K562 (cell line): ENCODE measurements around the gene TSPAN18. TPM values are rescaled to one million over a fixed set of nuclear protein-coding genes. Genes with fewer than 3 reads are reported as not detected.

Experiments
- ATAC-seq: fragments of 200-7000 bp; cut with Tn5 transposase; 3 replicates; pipeline ENCODE4 v1.9.1; 2020; ENCODE audit warnings: moderate library complexity
- BruUV-seq: library from RNA; stranded (reverse); fragments of 400-500 nt; replicated peaks from 2 replicates; lab custom pipeline; 2021; lab: Mats Ljungman, UMichigan
- CTCF ChIA-PET: fragments of 300-600 bp; formaldehyde crosslinking; extraction: SDS; loops from one replicate; lab custom pipeline; 2021; ENCODE audit warnings: low intra/inter-chr PET ratio; lab: Yijun Ruan, JAX
- POLR2A ChIA-PET: fragments of 300-600, 350-650 bp; sonication (Branson Sonifier 250); formaldehyde crosslinking; extraction: SDS; loops from one replicate; lab custom pipeline; 2021; ENCODE audit warnings: antibody characterized with exemption, inconsistent platforms; lab: Yijun Ruan, JAX
- DNase-seq, 4 experiments: peaks; one replicate each; pipeline versions ENCODE4 v3.0.0 to v3.0.0-alpha.2; 2011 to 2018; ENCODE audit warnings: low spot score in 3 of 4, mixed read lengths in 3 of 4; ENCODE audit errors: extremely low read depth in 1 of 4
- FAIRE-seq: peaks from 2 replicates; lab custom pipeline; 2011; peaks lifted over from hg19 to GRCh38; lab: Jason Lieb, UNC
- H2AFZ ChIP-seq: 2 replicates; pipeline ENCODE4 v1.6.0; 2011; ENCODE audit warnings: low read depth, low read length, control low read depth, inconsistent platforms
- H3K27ac ChIP-seq: fragments of 200-600 bp; 3 replicates; pipeline ENCODE4 v1.8.0; 2011; ENCODE audit warnings: low read depth, mild to moderate bottlenecking, control low read depth, inconsistent platforms, low read length, moderate library complexity, mixed read lengths; ENCODE audit errors: extremely low read depth
- H3K27me3 ChIP-seq, 2 experiments: fragments of 300-600 bp in 1 of 2; 2 replicates in 1 of 2; 3 replicates in 1 of 2; pipeline versions ENCODE4 v1.6.0 to v1.8.0; 2011; ENCODE audit warnings: inconsistent platforms in 2 of 2, low read length in 2 of 2, mild to moderate bottlenecking in 1 of 2, mixed read lengths in 1 of 2, moderate library complexity in 1 of 2; ENCODE audit not compliant: control insufficient read depth in 2 of 2, insufficient read depth in 2 of 2
- H3K36me3 ChIP-seq: fragments of 300-600 bp; 3 replicates; pipeline ENCODE4 v1.8.0; 2011; ENCODE audit warnings: mild to moderate bottlenecking, low read length, inconsistent platforms; ENCODE audit not compliant: control insufficient read depth, insufficient read depth
- H3K4me1 ChIP-seq, 2 experiments: fragments of 200-600 bp in 1 of 2; replicated peaks in 1 of 2; 2 replicates in 1 of 2; 3 replicates in 1 of 2; pipeline versions ENCODE4 v1.5.1 to v1.8.0; 2011; ENCODE audit warnings: inconsistent platforms in 2 of 2, low read length in 2 of 2, mild to moderate bottlenecking in 1 of 2, mixed read lengths in 1 of 2, moderate library complexity in 1 of 2; ENCODE audit not compliant: control insufficient read depth in 2 of 2, insufficient read depth in 2 of 2
- H3K4me2 ChIP-seq: 2 replicates; pipeline ENCODE4 v1.6.1; 2011; ENCODE audit warnings: low read length, control low read depth, inconsistent platforms, mixed read lengths; ENCODE audit not compliant: insufficient read depth
- H3K4me3 ChIP-seq: fragments of 200-600 bp; sonication (generic), shearing (Covaris generic); 2 replicates; pipeline ENCODE4 v1.5.1; 2016; ENCODE audit warnings: control low read depth, inconsistent platforms
- H3K79me2 ChIP-seq: fragments of 200-600 bp; 3 replicates; pipeline ENCODE4 v1.8.0; 2011; ENCODE audit warnings: low read length, inconsistent platforms; ENCODE audit not compliant: control insufficient read depth, insufficient read depth
- H3K9ac ChIP-seq, 2 experiments: 2 replicates each; pipeline versions ENCODE4 v1.6.0 to v1.6.1; 2011; ENCODE audit warnings: low read depth in 2 of 2, low read length in 2 of 2, control low read depth in 1 of 2, inconsistent platforms in 1 of 2, mild to moderate bottlenecking in 1 of 2, mixed read lengths in 1 of 2; ENCODE audit not compliant: insufficient read depth in 1 of 2
- H3K9me1 ChIP-seq: one replicate; pipeline ENCODE4 v1.6.0; 2011; ENCODE audit warnings: inconsistent platforms, mild to moderate bottlenecking, low read length, moderate library complexity; ENCODE audit not compliant: control insufficient read depth, insufficient read depth
- H3K9me3 ChIP-seq: replicated peaks from 2 replicates; pipeline ENCODE4 v1.5.1; 2011; ENCODE audit warnings: low read depth, low read length, inconsistent platforms; ENCODE audit not compliant: control insufficient read depth, insufficient read depth
- H4K20me1 ChIP-seq: replicated peaks from 2 replicates; pipeline ENCODE4 v1.6.1; 2011; ENCODE audit warnings: low read length, inconsistent platforms, mixed read lengths; ENCODE audit not compliant: control insufficient read depth, insufficient read depth
- CAMTA2 ChIP-seq: fragments of 250-450 bp; sonication (Bioruptor Pico); conservative IDR thresholded peaks from 2 replicates; pipeline ENCODE4 v1.5.1; 2022
- CBX3 ChIP-seq, 2 experiments: IDR thresholded peaks; 1 replicate in 1 of 2; 2 replicates in 1 of 2; pipeline ENCODE4 v1.6.1; 2012; ENCODE audit warnings: inconsistent platforms in 2 of 2, low read length in 2 of 2, borderline replicate concordance in 1 of 2, control low read depth in 1 of 2
- CCNT2 ChIP-seq: IDR thresholded peaks from 2 replicates; pipeline ENCODE4 v1.6.1; 2011; ENCODE audit warnings: borderline replicate concordance, low read depth, mild to moderate bottlenecking, moderate library complexity, mixed read lengths, low read length; ENCODE audit not compliant: insufficient read length; ENCODE audit errors: extremely low read depth
- HNRNPK ChIP-seq: fragments of 200-400 bp; formaldehyde crosslinking; IDR thresholded peaks from one replicate; pipeline ENCODE4 v1.6.1; 2018; ENCODE audit warnings: mild to moderate bottlenecking, low read depth, low read length; ENCODE audit not compliant: poor library complexity, severe bottlenecking
- HNRNPL ChIP-seq: fragments of 200-400 bp; formaldehyde crosslinking; IDR thresholded peaks from 2 replicates; pipeline ENCODE4 v1.6.1; 2017; ENCODE audit warnings: low read depth, mild to moderate bottlenecking, low read length
- HNRNPLL ChIP-seq: fragments of 200-400 bp; formaldehyde crosslinking; IDR thresholded peaks from 2 replicates; pipeline ENCODE4 v1.6.1; 2017; ENCODE audit warnings: low read length, low read depth, mild to moderate bottlenecking; ENCODE audit not compliant: poor library complexity, severe bottlenecking
- IFI16 ChIP-seq: fragments of 250-450 bp; sonication (Bioruptor Pico); IDR thresholded peaks from 2 replicates; pipeline ENCODE4 v2.1.2; 2022; ENCODE audit warnings: mild to moderate bottlenecking, inconsistent platforms
- KAT2B ChIP-seq: IDR thresholded peaks from one replicate; pipeline ENCODE4 v1.6.1; 2012; ENCODE audit warnings: low read depth, mild to moderate bottlenecking, control low read depth, inconsistent platforms, low read length, moderate library complexity
- LEF1 ChIP-seq: fragments of 450-650 bp; IDR thresholded peaks from 2 replicates; pipeline ENCODE4 v1.6.1; 2016; ENCODE audit warnings: mild to moderate bottlenecking
- MAFK ChIP-seq: IDR thresholded peaks from 2 replicates; pipeline ENCODE4 v1.6.1; 2011; ENCODE audit warnings: low read length, improper control_type of control experiment
- NCOA2 ChIP-seq, 2 experiments: fragments of 450-650 bp; IDR thresholded peaks; 2 replicates each; pipeline ENCODE4 v1.6.1; 2018; ENCODE audit warnings: mild to moderate bottlenecking in 2 of 2, moderate library complexity in 1 of 2; ENCODE audit not compliant: partially characterized antibody in 2 of 2
- NR2C1 ChIP-seq, 2 experiments: fragments of 450-650 bp; IDR thresholded peaks; 2 replicates each; pipeline ENCODE4 v1.6.1; 2017; ENCODE audit warnings: mild to moderate bottlenecking in 2 of 2, antibody characterized with exemption in 1 of 2, inconsistent platforms in 1 of 2, missing compliant biosample characterization in 1 of 2, missing genetic modification characterization in 1 of 2
- PCBP2 ChIP-seq: fragments of 200-400 bp; formaldehyde crosslinking; IDR thresholded peaks from 2 replicates; pipeline ENCODE4 v1.6.1; 2018; ENCODE audit warnings: low read length, low read depth, mild to moderate bottlenecking, moderate library complexity; ENCODE audit not compliant: poor library complexity, severe bottlenecking
- RBM14 ChIP-seq: fragments of 200-400 bp; formaldehyde crosslinking; IDR thresholded peaks from 2 replicates; pipeline ENCODE4 v1.6.1; 2018; ENCODE audit warnings: low read depth, mild to moderate bottlenecking, low read length, moderate library complexity, borderline replicate concordance; ENCODE audit not compliant: insufficient read depth
- RUNX1 ChIP-seq: sonication (generic); IDR thresholded peaks from 2 replicates; pipeline ENCODE4 v1.6.1; 2016; ENCODE audit warnings: antibody characterized with exemption, low read depth
- SAP30 ChIP-seq: fragments of 200-600 bp; sonication (generic); IDR thresholded peaks from 2 replicates; pipeline ENCODE4 v1.6.1; 2012; ENCODE audit warnings: borderline replicate concordance, low read depth, mild to moderate bottlenecking, moderate library complexity, low read length, control low read depth, inconsistent platforms; ENCODE audit not compliant: insufficient read depth, poor library complexity, severe bottlenecking
- SMAD1 ChIP-seq: fragments of 150-350 bp; IDR thresholded peaks from 2 replicates; pipeline ENCODE4 v1.6.1; 2014; ENCODE audit warnings: low read length, low read depth; ENCODE audit not compliant: partially characterized antibody
- TEAD1 ChIP-seq, 2 experiments: fragments of 450-650 bp in 1 of 2; sonication (generic) in 1 of 2; formaldehyde crosslinking; IDR thresholded peaks; 2 replicates each; pipeline versions ENCODE4 v1.4.0 to v1.8.0; 2020 to 2022; ENCODE audit warnings: mild to moderate bottlenecking in 2 of 2, missing genetic modification reagents in 1 of 2
- ZNF217 ChIP-seq: sonication (generic); formaldehyde crosslinking; IDR thresholded peaks from 2 replicates; pipeline ENCODE4 v1.8.0; 2022; ENCODE audit warnings: mild to moderate bottlenecking, missing genetic modification reagents
- ZNF277 ChIP-seq: fragments of 250-450 bp; sonication (Bioruptor Pico); IDR thresholded peaks from 2 replicates; pipeline ENCODE4 v1.8.0; 2022; ENCODE audit warnings: inconsistent platforms, mild to moderate bottlenecking, moderate library complexity, borderline replicate concordance
- ZNF444 ChIP-seq: fragments of 250-450 bp; sonication (Bioruptor Pico); IDR thresholded peaks from 2 replicates; pipeline ENCODE4 v1.4.0; 2020; ENCODE audit warnings: mild to moderate bottlenecking, moderate library complexity
- WGBS: fragments of 100-300 bp; shearing (Covaris generic); methylation state at CpG from one replicate; pipeline ENCODE4 v1.1.6; 2016; ENCODE audit warnings: low coverage, mixed read lengths; ENCODE audit not compliant: insufficient coverage; ENCODE audit errors: missing lambda C conversion rate; 5-methylcytosine and 5-hydroxymethylcytosine counted together
- in situ Hi-C: fragments of 300-500 bp; cut with MboI; formaldehyde crosslinking; loops from 4 replicates; pipeline ENCODE4 v1.15.0; 2018; ENCODE audit warnings: inconsistent platforms, mixed read lengths
- intact Hi-C: fragments of 100-400 bp; cut with micrococcal nuclease; formaldehyde crosslinking; loops from 2 replicates; pipeline ENCODE4 v1.14.2; 2022
- polyA plus RNA-seq, 8 experiments: library from polyadenylated mRNA; depleted of rRNA in 4 of 8; stranded (reverse) in 5 of 8; unstranded in 3 of 8; fragments of >200 nt; fragmentation: Nextera tagmentation in 2 of 8; fragmentation: Illumina TruSeq in 1 of 8; extraction: Ambion mirVana in 2 of 8; extraction: Trizol in 1 of 8; gene quantifications; 2 replicates each; pipeline versions ENCODE4 v1.2.1 to v1.2.3, GENCODE V29; 2011 to 2014; ENCODE audit warnings: inconsistent platforms in 1 of 8, missing spikeins in 1 of 8
- total RNA-seq, 7 experiments: library from RNA; depleted of rRNA in 6 of 7; stranded (reverse); fragments of >200 nt in 6 of 7; fragmentation: Illumina TruSeq in 2 of 7; extraction: Trizol in 2 of 7; gene quantifications; 2 replicates each; pipeline versions ENCODE4 v1.2.1 to v1.2.3, GENCODE V29; 2011 to 2021; ENCODE audit warnings: low replicate concordance in 1 of 7

Gene TSPAN18
- total and polyA plus RNA-seq, 9 of the 15 experiments (the other 6 are each of a cell fraction or from before 2014, with no cell fraction given), result 0.17 to 0.35 (median 0.22) TPM; not detected in 4

GRCh38 chr11:44835938-44836337 lies 109.2 kb downstream of the TSPAN18 start (continued):
- TF ChIP-seq PCBP2 (no peak), CBX3 (IDR thresholded peaks at IDR 0.05; ENCODE audit: borderline replicate concordance in 1 of 2, low read length in 2 of 2) (no peak), NCOA2 (IDR thresholded peaks at IDR 0.05; ENCODE audit: partially characterized antibody in 2 of 2) (no peak), HNRNPLL (no peak), HNRNPL (no peak)

- FAIRE-seq, result no peak
- in situ Hi-C loops, result no loop called here
- TF ChIP-seq NR2C1 (IDR thresholded peaks at IDR 0.05) (no peak), NR2C1 (tag; IDR thresholded peaks at IDR 0.05) (no peak), CCNT2 (no peak), ZNF277 (CRISPR knock-in tag) (no peak), SAP30 (no peak), KAT2B (no peak), RUNX1 (no peak), MAFK (no peak), LEF1 (no peak), ZNF217 (no peak), TEAD1 (CRISPR knock-in tag; IDR thresholded peaks at IDR 0.05) (no peak), CAMTA2 (CRISPR knock-in tag) (no peak), ZNF444 (CRISPR knock-in tag) (no peak), HNRNPK (no peak), RBM14 (no peak), SMAD1 (no peak), IFI16 (CRISPR knock-in tag) (no peak)
Measured at GRCh38 chr11:44837661-44838060, 110.9 kb downstream of the TSPAN18 start.

More at GRCh38 chr11:44837661-44838060, 110.9 kb downstream of the TSPAN18 start:
- Histone ChIP-seq H3K27ac (no peak overlapping the region), H3K4me3 (no peak overlapping the region), H3K4me1 (no peaks in the 10 kb centered on the region), H3K36me3 (no peaks in the 10 kb centered on the region), H3K9ac (no peak overlapping the region), H2AFZ (no peak overlapping the region), H3K79me2 (no peaks in the 10 kb centered on the region), H4K20me1 (no peaks in the 10 kb centered on the region; the same call in 1 of the 2 replicates), H3K27me3 (peaks cover 5 to 33% of the 10 kb centered on the region in 2 experiments; a peak in 4 of 5 replicates), H3K4me2 (no peak overlapping the region), H3K9me3 (no peaks in the 10 kb centered on the region), H3K9me1 (no peaks in the 10 kb centered on the region)
- no peak for ATAC-seq
- CTCF ChIA-PET, result no interaction called here
- intact Hi-C loops, result no loop called here
- 0% methylated on average over 1 of the region's 1 CpG for WGBS
- no peak for DNase-seq
- BruUV-seq, result no TSS peak
- POLR2A ChIA-PET, result no interaction called here
